IPS-18c (cell line): ENCODE data around the gene THOC2.
"Not testable (repeated sequence)": the region's sequence is repeated elsewhere in the genome, so short reads cannot be mapped to it uniquely, and the experiment has no call there.

Experiments
- H3K4me3 ChIP-seq: 2 replicates; pipeline ENCODE4 v1.7.0; 2013; ENCODE audit warnings: low read depth, mild to moderate bottlenecking, low read length, moderate library complexity; ENCODE audit not compliant: insufficient read depth
- H3K9me3 ChIP-seq: one replicate; pipeline ENCODE4 v1.6.1; 2013; ENCODE audit warnings: mild to moderate bottlenecking, low read length, moderate library complexity; ENCODE audit not compliant: control insufficient read depth, insufficient read depth

The THOC2 gene

GRCh38 chrX:123629502-123629901 lies 103.3 kb downstream of the THOC2 start:
- peaks cover 2% of the 10 kb centered on the region for H3K9me3 ChIP-seq

GRCh38 chrX:123626962-123627361 lies 105.9 kb downstream of the THOC2 start:
- peaks cover 2% of the 10 kb centered on the region for H3K9me3 ChIP-seq
- H3K4me3 ChIP-seq = no peak overlapping the region

More at GRCh38 chrX:123629502-123629901, 103.3 kb downstream of the THOC2 start:
- H3K4me3 ChIP-seq = no peak overlapping the region

GRCh38 chrX:123625952-123626351 lies 106.9 kb downstream of the THOC2 start:
- peaks cover 2% of the 10 kb centered on the region for H3K9me3 ChIP-seq
- H3K4me3 ChIP-seq = no peak overlapping the region

- H3K4me3 ChIP-seq = no peak overlapping the region
Measured at GRCh38 chrX:123625477-123625876, 107.4 kb downstream of the THOC2 start.

GRCh38 chrX:123617007-123617406 lies 115.8 kb downstream of the THOC2 start:
- Histone ChIP-seq H3K9me3 (no peaks in the 10 kb centered on the region), H3K4me3 (no peak overlapping the region)

More at GRCh38 chrX:123625477-123625876, 107.4 kb downstream of the THOC2 start:
- H3K9me3 ChIP-seq = no peaks in the 10 kb centered on the region

GRCh38 chrX:123610915-123611314 lies 121.9 kb downstream of the THOC2 start:
- no peak overlapping the region for H3K4me3 ChIP-seq
- no peaks in the 10 kb centered on the region for H3K9me3 ChIP-seq

GRCh38 chrX:123607806-123608205 lies 125.0 kb downstream of the THOC2 start:
- Histone ChIP-seq H3K9me3 (no peaks in the 10 kb centered on the region), H3K4me3 (no peak overlapping the region)

GRCh38 chrX:123607270-123607669 lies 125.6 kb downstream of the THOC2 start:
- Histone ChIP-seq H3K9me3 (no peaks in the 10 kb centered on the region), H3K4me3 (no peak overlapping the region)

GRCh38 chrX:123603491-123603890 lies 129.4 kb downstream of the THOC2 start:
- Histone ChIP-seq H3K4me3 (no peak overlapping the region), H3K9me3 (peaks cover 3% of the 10 kb centered on the region)

- H3K4me3 ChIP-seq = no peak overlapping the region
- peaks cover 3% of the 10 kb centered on the region for H3K9me3 ChIP-seq
Measured at GRCh38 chrX:123601437-123601836, 131.4 kb downstream of the THOC2 start.

- no peak overlapping the region for H3K4me3 ChIP-seq
Measured at GRCh38 chrX:123600181-123600580, 132.7 kb downstream of the THOC2 start.

GRCh38 chrX:123590842-123591486 lies 141.9 kb downstream of the THOC2 start:
- H3K4me3 ChIP-seq = no peak overlapping the region
- peaks cover 2% of the 10 kb centered on the region for H3K9me3 ChIP-seq

More at GRCh38 chrX:123600181-123600580, 132.7 kb downstream of the THOC2 start:
- peaks cover 3% of the 10 kb centered on the region for H3K9me3 ChIP-seq

- peaks cover 2% of the 10 kb centered on the region for H3K9me3 ChIP-seq
- H3K4me3 ChIP-seq = no peak overlapping the region
Measured at GRCh38 chrX:123588723-123589122, 144.1 kb downstream of the THOC2 start.

- Histone ChIP-seq H3K9me3 (no peaks in the 10 kb centered on the region), H3K4me3 (no peak overlapping the region)
Measured at GRCh38 chrX:123581586-123581985, 151.3 kb downstream of the THOC2 start.

- no peaks in the 10 kb centered on the region for H3K9me3 ChIP-seq
- no peak overlapping the region for H3K4me3 ChIP-seq
Measured at GRCh38 chrX:123580792-123581191, 152.1 kb downstream of the THOC2 start.

GRCh38 chrX:123574027-123574426 lies 158.8 kb downstream of the THOC2 start:
- H3K4me3 ChIP-seq, H3K9me3 ChIP-seq: not testable (repeated sequence)

GRCh38 chrX:123570011-123570590 lies 162.8 kb downstream of the THOC2 start:
- peaks cover 2% of the 10 kb centered on the region for H3K9me3 ChIP-seq

GRCh38 chrX:123563167-123563566 lies 169.7 kb downstream of the THOC2 start:
- Histone ChIP-seq H3K9me3 (peaks cover 5% of the 10 kb centered on the region), H3K4me3 (no peak overlapping the region; the same call in 1 of the 2 replicates)

More at GRCh38 chrX:123570011-123570590, 162.8 kb downstream of the THOC2 start:
- H3K4me3 ChIP-seq = no peak overlapping the region
